Fibroblast of gingiva (primary cell): ENCODE measurements around the gene PSMG4.

Source experiments
- DNase-seq: peaks from one replicate; pipeline ENCODE4 v3.0.0-alpha.2; 2011; ENCODE audit warnings: low read depth

Gene PSMG4

GRCh38 chr6:3258720-3259490 lies at the start of gene PSMG4:
PSMG4 (plus strand) TSS chr6:3258947; CDS start chr6:3259023, 76 bp downstream.
- DNase-seq = peak; percentile 88

GRCh38 chr6:3209114-3210023 lies 49.4 kb upstream of the PSMG4 start:
- peak; percentile 97 for DNase-seq

GRCh38 chr6:3210024-3210610 lies 48.6 kb upstream of the PSMG4 start:
- no peak for DNase-seq

GRCh38 chr6:3211681-3212080 lies 47.1 kb upstream of the PSMG4 start:
- peak; percentile 86 for DNase-seq

- DNase-seq = no peak
Measured at GRCh38 chr6:3212261-3212660, 46.5 kb upstream of the PSMG4 start.

- peak; percentile 34 for DNase-seq
Measured at GRCh38 chr6:3213334-3213695, 45.4 kb upstream of the PSMG4 start.

GRCh38 chr6:3214898-3215297 lies 43.8 kb upstream of the PSMG4 start:
- DNase-seq = peak; percentile 36

GRCh38 chr6:3217286-3217685 lies 41.5 kb upstream of the PSMG4 start:
- no peak for DNase-seq

- no peak for DNase-seq
Measured at GRCh38 chr6:3218266-3218665, 40.5 kb upstream of the PSMG4 start.

- DNase-seq = no peak
Measured at GRCh38 chr6:3220366-3220765, 38.4 kb upstream of the PSMG4 start.

- DNase-seq = no peak
Measured at GRCh38 chr6:3221578-3221977, 37.2 kb upstream of the PSMG4 start.

- DNase-seq = no peak
Measured at GRCh38 chr6:3222506-3223038, 36.2 kb upstream of the PSMG4 start.

- no peak for DNase-seq
Measured at GRCh38 chr6:3226042-3226441, 32.7 kb upstream of the PSMG4 start.

GRCh38 chr6:3226481-3227362 lies 32.0 kb upstream of the PSMG4 start:
- no peak for DNase-seq

GRCh38 chr6:3227363-3228045 lies 31.2 kb upstream of the PSMG4 start, which contains the start of gene TUBB2B:
TUBB2B (minus strand) TSS chr6:3227653; CDS start chr6:3227543, 110 bp downstream.
- DNase-seq = no peak

GRCh38 chr6:3228046-3228671 lies 30.6 kb upstream of the PSMG4 start:
- DNase-seq = no peak

GRCh38 chr6:3228771-3229565 lies 29.8 kb upstream of the PSMG4 start:
- no peak for DNase-seq

- DNase-seq = no peak
Measured at GRCh38 chr6:3229566-3230178, 29.1 kb upstream of the PSMG4 start.
